Bronchial epithelial cell (primary cell): ENCODE data around the gene ARHGAP10. TPM values are rescaled to one million over a fixed set of nuclear protein-coding genes. Genes with fewer than 3 reads are reported as not detected.
A peak's percentile ranks its signal among the peaks of the same experiment; 100 is the strongest.

Experiments used
- DNase-seq: peaks from one replicate; pipeline ENCODE4 v3.0.0-alpha.2; 2010; ENCODE audit warnings: low read depth
- FAIRE-seq: peaks from 2 replicates; lab custom pipeline; 2011; peaks lifted over from hg19 to GRCh38; lab: Jason Lieb, UNC
- H3K27me3 ChIP-seq: 2 replicates; pipeline ENCODE4 v1.5.1; 2011; ENCODE audit warnings: low read length; ENCODE audit not compliant: control insufficient read depth, insufficient read depth
- H3K36me3 ChIP-seq: 2 replicates; pipeline ENCODE4 v1.5.1; 2011; ENCODE audit warnings: low read length; ENCODE audit not compliant: control insufficient read depth, insufficient read depth
- H3K4me3 ChIP-seq: 2 replicates; pipeline ENCODE4 v1.5.1; 2011; ENCODE audit warnings: mild to moderate bottlenecking, low read depth, low read length, control low read depth
- CTCF ChIP-seq: IDR thresholded peaks from 2 replicates; pipeline ENCODE4 v1.5.1; 2011; ENCODE audit warnings: mild to moderate bottlenecking, moderate library complexity, low read length, control low read depth, inconsistent platforms; ENCODE audit not compliant: insufficient read depth, severe bottlenecking
- total RNA-seq: library from RNA; depleted of rRNA; stranded (reverse); fragments of >200 nt; gene quantifications from 2 replicates; pipeline ENCODE4 v1.2.1, GENCODE V29; 2014

Gene ARHGAP10
- total RNA-seq, 1 donor from 2014 or later = 8.4 TPM

DNA sequence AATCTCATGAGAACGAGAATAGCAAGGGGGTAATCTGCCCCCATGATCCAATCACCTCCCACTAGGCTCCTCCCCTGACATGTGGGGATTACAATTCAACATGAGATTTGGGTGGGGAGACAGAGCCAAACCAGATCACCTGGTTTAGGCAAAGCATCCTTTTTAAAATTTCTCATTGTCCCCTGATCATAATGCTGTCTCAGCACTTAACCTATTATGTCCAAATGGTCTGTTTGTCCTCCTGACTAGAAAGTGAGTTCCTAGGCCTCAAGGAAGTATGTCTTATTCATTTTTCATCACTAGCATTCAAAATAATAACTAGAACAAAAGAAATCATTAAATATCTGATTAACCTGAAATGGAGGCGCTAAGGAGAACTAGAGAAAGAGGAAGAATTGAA is 40.1 kb upstream of the ARHGAP10 start:
- H3K27me3 ChIP-seq = no peaks in the 10 kb centered on the region
- no peak for FAIRE-seq

DNA sequence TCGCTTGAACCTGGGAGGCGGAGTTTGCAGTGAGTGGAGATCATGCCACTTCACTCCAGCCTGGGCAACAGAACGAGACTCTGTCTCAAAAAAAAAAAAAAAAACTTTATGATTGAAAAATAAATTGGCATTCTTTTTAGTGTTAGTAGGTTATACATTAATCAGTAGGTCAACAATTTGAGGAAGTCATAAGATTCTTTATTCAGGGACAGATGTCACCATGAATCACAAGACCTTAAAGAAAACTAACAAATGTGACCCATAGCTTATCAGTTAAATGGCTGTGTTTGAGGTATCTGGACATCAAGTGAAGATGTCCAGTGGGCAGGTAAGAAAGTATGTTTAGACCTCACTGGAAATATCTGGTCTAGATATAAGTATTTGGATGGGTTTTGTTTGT is 38.7 kb upstream of the ARHGAP10 start:
- FAIRE-seq = no peak
- Histone ChIP-seq H3K36me3 (no peaks in the 10 kb centered on the region), H3K27me3 (no peaks in the 10 kb centered on the region), H3K4me3 (no peak overlapping the region)
- DNase-seq = no peak
- no peak for TF ChIP-seq CTCF

More for the DNA sequence above, 40.1 kb upstream of the ARHGAP10 start:
- no peak for TF ChIP-seq CTCF
- H3K36me3 ChIP-seq = no peaks in the 10 kb centered on the region
- no peak for DNase-seq
- no peak overlapping the region for H3K4me3 ChIP-seq

GRCh38 chr4:147696866-147697265 is 35.0 kb upstream of the ARHGAP10 start:
- Histone ChIP-seq H3K36me3 (no peaks in the 10 kb centered on the region), H3K4me3 (no peak overlapping the region), H3K27me3 (no peaks in the 10 kb centered on the region)
- TF ChIP-seq CTCF = no peak
- DNase-seq (no peak), FAIRE-seq (no peak)

- Histone ChIP-seq H3K27me3 (no peaks in the 10 kb centered on the region), H3K4me3 (no peak overlapping the region), H3K36me3 (no peaks in the 10 kb centered on the region)
- DNase-seq (no peak), FAIRE-seq (no peak)
- no peak for TF ChIP-seq CTCF
Observed at GRCh38 chr4:147704846-147705245, 27.0 kb upstream of the ARHGAP10 start.

DNA sequence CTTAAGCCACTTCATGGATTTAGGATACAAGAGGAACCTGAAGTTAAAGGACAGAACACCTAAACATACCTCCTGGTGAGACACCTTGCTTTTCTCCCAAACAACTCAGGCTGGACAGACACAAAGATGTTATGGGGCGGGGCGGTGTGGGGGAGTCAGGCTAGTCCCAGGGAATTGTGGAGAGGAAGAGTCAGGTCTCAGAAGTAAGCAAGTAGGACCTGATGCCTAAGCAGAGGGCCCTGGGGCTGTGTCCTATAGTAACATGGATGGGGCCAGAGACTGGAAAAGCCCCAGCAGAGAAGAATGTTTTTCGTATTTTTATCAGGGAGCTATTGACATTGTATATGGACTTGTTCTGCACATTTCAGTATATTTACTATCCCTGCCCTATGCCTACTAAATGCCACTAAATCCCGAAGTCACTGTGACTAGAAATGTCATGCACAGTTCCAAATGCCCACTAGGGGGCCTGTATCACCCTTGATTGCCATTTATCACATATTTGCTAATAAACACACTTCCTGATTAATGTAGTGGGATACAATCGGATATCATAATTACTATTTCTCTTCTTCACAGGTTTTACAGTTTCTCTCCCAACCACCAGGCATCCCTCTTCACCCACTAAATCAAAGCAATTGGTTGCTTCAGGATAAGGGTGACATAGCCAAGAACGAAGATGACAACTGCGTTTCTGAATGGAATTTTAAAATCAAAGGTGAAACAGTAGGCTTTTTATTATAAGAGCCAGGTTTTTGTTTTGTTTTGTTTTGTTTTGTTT is 23.8 kb upstream of the ARHGAP10 start:
- Histone ChIP-seq H3K4me3 (no peak overlapping the region), H3K27me3 (no peaks in the 10 kb centered on the region), H3K36me3 (no peaks in the 10 kb centered on the region)
- TF ChIP-seq CTCF = peak; percentile 70
- DNase-seq (peak; percentile 56), FAIRE-seq (no peak)

DNA sequence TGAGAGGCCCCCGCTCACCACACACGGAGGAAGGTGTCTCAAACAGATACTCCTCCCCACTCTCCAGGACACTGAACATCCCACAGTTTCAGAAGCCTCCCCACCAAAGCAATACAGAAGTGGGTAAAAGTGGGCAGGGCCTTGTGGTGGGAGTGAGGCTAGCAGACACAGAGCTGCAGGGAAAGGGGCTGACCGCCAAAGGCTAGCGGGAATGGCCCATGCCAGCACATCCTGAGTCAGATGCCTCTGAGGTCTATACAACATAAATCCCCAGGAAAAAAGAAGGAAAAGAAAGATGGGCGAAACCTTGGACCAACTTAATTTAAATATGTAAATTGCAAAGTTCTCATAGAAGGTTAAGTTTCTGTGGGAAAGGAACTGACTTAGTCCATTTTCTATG is 21.9 kb upstream of the ARHGAP10 start:
- DNase-seq = no peak

More for the DNA sequence above, 21.9 kb upstream of the ARHGAP10 start:
- Histone ChIP-seq H3K36me3 (no peaks in the 10 kb centered on the region), H3K27me3 (no peaks in the 10 kb centered on the region), H3K4me3 (no peak overlapping the region)
- TF ChIP-seq CTCF = no peak
- FAIRE-seq = no peak
